HG03378 (cell line): ENCODE measurements around the gene RAPH1.

Source experiments
- ATAC-seq: cut with Tn5 transposase; IDR thresholded peaks from one replicate; pipeline ENCODE4 v1.9.1; 2021; ENCODE audit warnings: mild to moderate bottlenecking, moderate library complexity; ENCODE audit not compliant: unreplicated experiment

RAPH1 gene

GRCh38 chr2:203366639-203367466 lies 168.2 kb downstream of the RAPH1 start:
- no peak for ATAC-seq

DNA sequence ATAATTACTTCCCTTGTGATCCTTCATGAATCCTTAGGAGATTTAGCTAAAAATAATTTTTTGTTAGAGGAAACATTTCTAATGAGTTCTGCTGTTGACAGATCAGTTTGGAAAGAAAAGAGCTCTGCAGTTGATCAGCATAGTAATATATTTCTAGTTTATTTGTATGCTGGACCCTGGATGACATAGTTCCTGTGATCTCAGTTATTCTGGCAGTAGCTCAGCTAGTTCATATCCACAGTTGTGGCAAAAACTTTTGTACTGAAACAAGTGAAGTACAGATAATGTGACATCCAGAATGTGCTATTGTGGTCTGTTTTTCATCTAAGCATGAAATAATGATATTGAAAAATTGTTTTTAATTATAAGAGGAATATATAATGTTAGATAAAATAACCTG lies 173.2 kb downstream of the RAPH1 start:
- ATAC-seq = no peak

DNA sequence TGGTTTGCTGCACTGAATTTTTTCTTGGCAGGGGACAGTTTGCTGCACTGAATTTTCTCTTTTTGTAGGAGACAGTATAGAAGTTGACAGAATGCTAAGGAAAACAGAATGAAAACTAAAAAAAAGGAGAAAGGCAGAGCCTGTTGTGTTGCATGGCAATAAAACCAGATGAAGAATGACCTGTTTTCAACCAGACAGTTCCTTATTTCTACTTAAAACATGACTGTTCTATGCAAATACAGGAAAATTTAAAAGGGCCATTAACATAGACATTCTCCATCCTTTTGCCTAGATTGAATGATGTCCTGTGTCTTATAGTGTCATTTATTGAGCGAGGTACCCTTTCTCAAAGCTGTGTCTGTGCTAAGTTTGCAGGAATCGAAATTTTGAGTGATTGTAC lies 173.6 kb downstream of the RAPH1 start:
- ATAC-seq = no peak

DNA sequence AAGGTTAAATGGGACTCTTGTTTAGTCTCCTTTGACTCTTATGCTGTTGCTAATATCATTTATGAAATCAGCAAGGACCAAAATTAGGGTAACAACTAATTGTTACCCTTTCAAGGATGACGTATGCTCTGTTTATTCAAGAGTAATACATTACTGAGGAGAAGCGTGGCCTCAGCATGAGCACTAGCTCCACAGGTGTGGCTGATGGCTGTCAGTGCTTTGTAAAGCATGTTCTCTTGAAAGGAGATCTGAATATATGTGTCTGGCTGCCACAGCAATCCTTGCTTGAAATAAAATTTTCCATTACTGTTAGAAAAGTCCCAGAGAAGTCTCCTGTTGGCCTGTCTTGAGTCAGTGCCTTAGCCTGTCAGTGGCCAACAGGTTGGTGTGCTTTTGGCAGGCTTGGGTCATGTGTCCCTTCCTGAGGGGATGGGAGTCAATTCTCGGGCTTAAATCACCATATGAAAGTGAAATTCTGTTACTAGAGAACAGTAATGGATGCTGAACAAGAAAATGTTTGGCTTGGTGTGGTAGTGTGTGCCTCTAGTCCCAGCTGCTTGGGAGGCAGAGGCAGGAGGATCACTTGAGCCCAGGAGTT lies 174.2 kb downstream of the RAPH1 start:
- no peak for ATAC-seq

DNA sequence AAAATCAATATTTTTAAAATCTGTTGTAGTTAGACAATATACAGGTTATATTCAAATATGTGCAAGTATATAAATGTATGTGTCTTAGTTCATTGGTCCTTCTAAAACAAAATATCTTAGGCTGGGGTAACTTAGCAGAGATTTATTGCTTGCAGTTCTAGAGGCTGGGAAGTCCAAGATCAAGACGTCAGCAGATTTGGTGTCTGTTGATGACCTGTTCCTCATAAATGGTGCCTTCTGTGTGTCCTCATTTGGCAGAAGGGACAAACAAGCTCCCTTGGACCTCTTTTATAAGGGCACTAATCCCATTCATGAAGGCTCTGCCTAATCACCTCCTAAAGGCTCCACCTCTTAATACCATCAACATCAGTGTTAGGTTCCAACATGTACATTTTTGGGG lies 175.7 kb downstream of the RAPH1 start:
- ATAC-seq = no peak

- no peak for ATAC-seq
Measured at GRCh38 chr2:203354966-203355365, 180.1 kb downstream of the RAPH1 start.

DNA sequence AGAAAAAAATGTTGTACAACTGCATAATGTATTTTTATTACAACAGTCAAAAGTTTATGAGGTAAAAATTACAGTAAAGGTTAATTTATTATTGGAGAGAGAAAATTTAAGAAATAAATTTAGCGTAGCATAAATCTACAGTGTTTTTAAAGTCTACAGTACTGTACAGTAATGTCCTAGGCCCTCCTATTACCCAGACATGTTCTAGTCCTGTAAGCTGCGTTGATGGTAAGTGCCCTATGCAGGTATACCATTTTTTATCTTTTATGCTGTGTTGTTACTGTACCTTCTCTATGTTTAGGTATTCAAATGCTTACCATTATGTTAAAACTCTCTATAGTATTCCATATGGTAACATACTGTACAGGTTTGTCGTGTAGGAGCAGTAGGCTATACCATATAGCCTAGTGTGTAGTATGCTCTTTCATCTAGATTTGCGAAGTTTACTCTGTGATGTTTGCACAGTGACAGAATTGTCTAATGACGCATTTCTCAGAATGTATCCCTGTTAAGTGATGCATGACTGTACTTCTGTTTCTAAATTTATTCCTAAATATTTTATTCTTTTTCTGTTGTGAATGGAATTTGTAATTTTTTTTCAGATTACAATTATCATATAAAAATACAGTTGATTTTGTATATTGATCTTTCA lies 182.4 kb downstream of the RAPH1 start:
- no peak for ATAC-seq

DNA sequence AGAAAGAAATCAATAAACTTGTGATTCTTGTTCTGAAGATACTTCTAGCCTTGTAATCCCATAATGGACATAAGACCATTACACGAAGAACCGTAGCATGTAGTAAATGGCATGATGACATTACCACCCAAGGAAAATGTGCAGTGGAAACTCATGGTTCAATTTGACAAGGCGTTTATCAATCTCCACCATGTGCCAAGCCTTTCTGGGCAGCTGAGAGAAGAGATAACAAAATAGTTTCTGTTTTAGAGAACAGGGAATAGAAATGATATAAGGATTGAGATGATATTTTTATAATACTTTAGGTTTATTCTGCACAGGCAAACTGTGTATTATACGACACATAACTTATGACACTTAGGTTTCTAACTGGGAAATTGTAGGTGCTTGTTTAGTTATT lies 187.7 kb downstream of the RAPH1 start:
- ATAC-seq = no peak

GRCh38 chr2:203346612-203347011 lies 188.5 kb downstream of the RAPH1 start:
- ATAC-seq = no peak

GRCh38 chr2:203344667-203345066 lies 190.4 kb downstream of the RAPH1 start:
- ATAC-seq = no peak
